Stomach (tissue), 4 donors: ENCODE data around the gene WASF3.

Experiments
- CTCF ChIP-seq, 7 experiments: fragments of 450-650 bp in 4 of 7; fragments of 200-600 bp in 3 of 7; sonication (generic) in 3 of 7; IDR thresholded peaks; one replicate each; pipeline ENCODE4 v1.5.1; 2016 to 2019; ENCODE audit warnings: antibody characterized with exemption in 7 of 7, control low read depth in 2 of 7, mild to moderate bottlenecking in 1 of 7
- POLR2A ChIP-seq, 4 donors: fragments of 450-650 bp; IDR thresholded peaks; one replicate each; pipeline ENCODE4 v1.6.1; 2016; ENCODE audit warnings: antibody characterized with exemption in 4 of 4, control low read depth in 2 of 4, mild to moderate bottlenecking in 1 of 4, moderate library complexity in 1 of 4

GRCh38 chr13:26540334-26540733, 17.1 kb upstream of the WASF3 start:
- no peak for TF ChIP-seq POLR2A (IDR thresholded peaks at IDR 0.05)
- no peak for TF ChIP-seq CTCF (IDR thresholded peaks at IDR 0.05)
